GM18505 (cell line): ENCODE results near the gene CNIH3.
A peak's percentile ranks its signal among the peaks of the same experiment; 100 is the strongest.

Source experiments
- ATAC-seq: cut with Tn5 transposase; IDR thresholded peaks from one replicate; pipeline ENCODE4 v1.9.1; 2021; ENCODE audit not compliant: unreplicated experiment
- POLR2A ChIP-seq: IDR thresholded peaks from 4 replicates; pipeline ENCODE4 v1.6.1; 2011; ENCODE audit warnings: borderline replicate concordance; ENCODE audit not compliant: insufficient read depth, insufficient read length; ENCODE audit errors: extremely low read depth

The CNIH3 gene

GRCh38 chr1:224621813-224622682 lies 5.9 kb downstream of the CNIH3 start:
- no peak for TF ChIP-seq POLR2A
- no peak for ATAC-seq

- ATAC-seq: no peak
- TF ChIP-seq POLR2A: no peak
Measured at GRCh38 chr1:224622831-224623230, 6.7 kb downstream of the CNIH3 start.

- TF ChIP-seq POLR2A: no peak
- no peak for ATAC-seq
Measured at GRCh38 chr1:224623310-224623714, 7.2 kb downstream of the CNIH3 start.

- ATAC-seq: peak; percentile 73
- no peak for TF ChIP-seq POLR2A
Measured at GRCh38 chr1:224623743-224624333, 7.7 kb downstream of the CNIH3 start.

- ATAC-seq: no peak
- TF ChIP-seq POLR2A: no peak
Measured at GRCh38 chr1:224624432-224624831, 8.3 kb downstream of the CNIH3 start.

GRCh38 chr1:224626042-224626441 lies 9.9 kb downstream of the CNIH3 start:
- ATAC-seq: no peak
- TF ChIP-seq POLR2A: no peak

- no peak for TF ChIP-seq POLR2A
- ATAC-seq: no peak
Measured at GRCh38 chr1:224629965-224630364, 13.8 kb downstream of the CNIH3 start.

GRCh38 chr1:224631462-224632115 lies 15.5 kb downstream of the CNIH3 start:
- no peak for TF ChIP-seq POLR2A

GRCh38 chr1:224632381-224632871 lies 16.3 kb downstream of the CNIH3 start:
- TF ChIP-seq POLR2A: no peak
- no peak for ATAC-seq

More at GRCh38 chr1:224631462-224632115, 15.5 kb downstream of the CNIH3 start:
- ATAC-seq: no peak

GRCh38 chr1:224632921-224633321 lies 16.8 kb downstream of the CNIH3 start:
- no peak for TF ChIP-seq POLR2A
- no peak for ATAC-seq

GRCh38 chr1:224635356-224635755 lies 19.2 kb downstream of the CNIH3 start:
- TF ChIP-seq POLR2A: no peak
- no peak for ATAC-seq

- no peak for ATAC-seq
Measured at GRCh38 chr1:224637515-224637914, 21.4 kb downstream of the CNIH3 start.

GRCh38 chr1:224637936-224638335 lies 21.8 kb downstream of the CNIH3 start:
- no peak for ATAC-seq
- TF ChIP-seq POLR2A: no peak

More at GRCh38 chr1:224637515-224637914, 21.4 kb downstream of the CNIH3 start:
- no peak for TF ChIP-seq POLR2A

- TF ChIP-seq POLR2A: no peak
Measured at GRCh38 chr1:224639426-224639975, 23.4 kb downstream of the CNIH3 start.

GRCh38 chr1:224640018-224640417 lies 23.9 kb downstream of the CNIH3 start:
- ATAC-seq: no peak
- no peak for TF ChIP-seq POLR2A

More at GRCh38 chr1:224639426-224639975, 23.4 kb downstream of the CNIH3 start:
- no peak for ATAC-seq
